AG10803 (cell line): ENCODE results near the gene CDH4.

Experiments
- DNase-seq: peaks from one replicate; pipeline ENCODE4 v3.0.0; 2010; ENCODE audit warnings: low read depth
- H3K4me3 ChIP-seq: 2 replicates; pipeline ENCODE4 v1.5.1; 2011; ENCODE audit warnings: mild to moderate bottlenecking, low read length, control low read depth
- TF ChIP-seq, protein P1 (sequence below): conservative IDR thresholded peaks from 2 replicates; pipeline ENCODE4 v1.5.1; 2011; ENCODE audit warnings: mild to moderate bottlenecking, low read length, control low read depth, inconsistent platforms

The CDH4 gene

DNA sequence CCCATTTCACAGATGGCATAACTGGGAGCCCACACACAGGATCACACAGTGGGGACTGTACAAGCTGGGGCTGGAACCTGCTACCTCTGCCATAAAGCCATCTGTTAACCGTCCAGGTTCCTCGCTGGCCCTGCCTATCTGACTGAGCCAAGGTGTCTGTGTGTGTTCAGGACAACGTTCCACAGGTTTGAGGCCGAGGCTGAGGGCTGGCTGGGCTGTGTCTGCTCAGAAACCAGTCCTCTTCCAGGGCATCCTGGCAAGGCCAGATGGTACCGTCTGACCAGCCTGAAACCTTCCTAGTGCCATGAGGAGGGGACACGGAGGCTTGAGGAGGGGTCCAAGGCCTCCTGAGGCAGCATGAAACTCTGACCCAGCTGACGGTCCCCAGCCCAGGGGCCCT is 663.0 kb downstream of the CDH4 start:
- DNase-seq = no peak
- TF ChIP-seq, protein P1, sequence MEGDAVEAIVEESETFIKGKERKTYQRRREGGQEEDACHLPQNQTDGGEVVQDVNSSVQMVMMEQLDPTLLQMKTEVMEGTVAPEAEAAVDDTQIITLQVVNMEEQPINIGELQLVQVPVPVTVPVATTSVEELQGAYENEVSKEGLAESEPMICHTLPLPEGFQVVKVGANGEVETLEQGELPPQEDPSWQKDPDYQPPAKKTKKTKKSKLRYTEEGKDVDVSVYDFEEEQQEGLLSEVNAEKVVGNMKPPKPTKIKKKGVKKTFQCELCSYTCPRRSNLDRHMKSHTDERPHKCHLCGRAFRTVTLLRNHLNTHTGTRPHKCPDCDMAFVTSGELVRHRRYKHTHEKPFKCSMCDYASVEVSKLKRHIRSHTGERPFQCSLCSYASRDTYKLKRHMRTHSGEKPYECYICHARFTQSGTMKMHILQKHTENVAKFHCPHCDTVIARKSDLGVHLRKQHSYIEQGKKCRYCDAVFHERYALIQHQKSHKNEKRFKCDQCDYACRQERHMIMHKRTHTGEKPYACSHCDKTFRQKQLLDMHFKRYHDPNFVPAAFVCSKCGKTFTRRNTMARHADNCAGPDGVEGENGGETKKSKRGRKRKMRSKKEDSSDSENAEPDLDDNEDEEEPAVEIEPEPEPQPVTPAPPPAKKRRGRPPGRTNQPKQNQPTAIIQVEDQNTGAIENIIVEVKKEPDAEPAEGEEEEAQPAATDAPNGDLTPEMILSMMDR = no peak
- no peak overlapping the region for H3K4me3 ChIP-seq

GRCh38 chr20:61916318-61916891 is 664.3 kb downstream of the CDH4 start:
- TF ChIP-seq, protein P1 = no peak
- DNase-seq = no peak
- no peak overlapping the region for H3K4me3 ChIP-seq

- no peak for DNase-seq
- TF ChIP-seq, protein P1 = no peak
- H3K4me3 ChIP-seq = no peak overlapping the region
These were observed 665.5 kb downstream of the CDH4 start for GRCh38 chr20:61917474-61918145.

- TF ChIP-seq, protein P1 = no peak
- H3K4me3 ChIP-seq = no peak overlapping the region
- DNase-seq = no peak
These were observed 666.5 kb downstream of the CDH4 start for GRCh38 chr20:61918548-61918947.

- DNase-seq = no peak
- TF ChIP-seq, protein P1 = no peak
- no peak overlapping the region for H3K4me3 ChIP-seq
These were observed 667.2 kb downstream of the CDH4 start for GRCh38 chr20:61919239-61919638.

DNA sequence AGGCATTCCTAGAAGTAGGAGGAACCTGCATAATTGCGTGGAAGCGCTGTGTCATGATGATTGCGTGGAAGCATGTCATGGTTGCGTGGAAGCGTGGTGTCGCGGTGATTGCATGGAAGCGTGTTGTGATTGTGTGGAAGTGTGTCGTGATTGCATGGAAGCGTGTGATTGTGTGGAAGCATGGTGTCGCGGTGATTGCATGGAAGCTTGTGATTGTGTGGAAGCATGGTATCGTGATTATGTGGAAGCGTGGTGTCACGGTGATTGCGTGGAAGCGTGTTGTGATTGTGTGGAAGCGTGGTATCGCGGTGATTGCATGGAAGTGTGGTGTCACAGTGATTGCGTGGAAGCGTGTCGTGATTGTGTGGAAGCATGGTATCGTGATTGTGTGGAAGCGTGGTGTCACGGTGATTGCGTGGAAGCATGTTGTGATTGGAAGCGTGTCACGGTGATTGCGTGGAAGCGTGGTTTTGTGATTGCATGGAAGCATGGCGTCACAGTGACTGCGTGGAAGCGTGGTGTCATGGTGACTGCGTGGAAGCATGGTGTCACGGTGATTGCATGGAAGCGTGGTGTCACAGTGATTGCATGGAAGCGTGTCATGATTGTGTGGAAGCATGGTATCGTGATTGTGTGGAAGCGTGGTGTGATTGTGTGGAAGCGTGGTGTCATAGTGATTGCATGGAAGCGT is 667.8 kb downstream of the CDH4 start:
- no peak for DNase-seq
- TF ChIP-seq, protein P1 = no peak
- H3K4me3 ChIP-seq = no peak overlapping the region

DNA sequence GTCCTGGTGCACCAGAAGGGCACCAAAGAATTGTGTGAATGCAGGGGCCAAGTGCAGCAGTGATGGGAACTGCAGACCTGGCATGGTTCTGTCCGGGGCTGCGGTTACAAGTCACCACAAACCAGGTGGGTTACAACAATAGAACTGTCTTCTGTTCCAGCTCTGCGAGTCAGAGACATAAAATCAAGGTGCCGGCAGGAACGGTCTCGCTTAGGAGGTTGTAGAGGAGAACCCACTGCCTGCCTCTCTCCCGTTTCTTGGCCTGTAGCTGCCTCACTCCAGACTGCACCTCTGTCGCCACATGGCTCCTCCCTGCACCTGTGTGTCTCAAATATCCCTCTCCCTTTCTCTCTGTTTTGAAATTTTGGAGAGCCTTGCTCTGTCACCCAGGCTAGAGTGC is 670.4 kb downstream of the CDH4 start:
- no peak overlapping the region for H3K4me3 ChIP-seq
- TF ChIP-seq, protein P1 = no peak
- no peak for DNase-seq
